H1 (cell line): ENCODE measurements around the gene KCTD19. TPM values are rescaled to one million over a fixed set of nuclear protein-coding genes. Genes with fewer than 3 reads are reported as not detected.

Source experiments
- CTCF ChIA-PET: fragments of 300-600 bp; sonication (Branson Sonifier 250); formaldehyde crosslinking; loops from one replicate; lab custom pipeline; 2021; ENCODE audit not compliant: partially characterized antibody; lab: Charles Lee
- POLR2A ChIA-PET: fragments of 300-600 bp; sonication (Branson Sonifier 250); formaldehyde crosslinking; loops from one replicate; lab custom pipeline; 2021; ENCODE audit warnings: inconsistent platforms; ENCODE audit not compliant: partially characterized antibody; lab: Charles Lee
- DNase-seq, 2 experiments: peaks; one replicate each; pipeline versions ENCODE4 v3.0.0 to v3.0.0-alpha.2; 2010 to 2022; ENCODE audit warnings: low spot score in 2 of 2, low read depth in 1 of 2, mixed read lengths in 1 of 2
- FAIRE-seq: peaks from 2 replicates; lab custom pipeline; 2011; peaks lifted over from hg19 to GRCh38; lab: Jason Lieb, UNC
- H2AFZ ChIP-seq: 2 replicates; pipeline ENCODE4 v1.8.1; 2012; ENCODE audit warnings: low read length, inconsistent platforms
- H2AK5ac ChIP-seq: 2 replicates; pipeline ENCODE4 v1.6.1; 2013; ENCODE audit warnings: low read depth, low read length
- H2BK120ac ChIP-seq: replicated peaks from 2 replicates; pipeline ENCODE3; 2013; ENCODE audit warnings: low read depth, low read length, inconsistent platforms
- H2BK12ac ChIP-seq: 2 replicates; pipeline ENCODE4 v1.6.1; 2013; ENCODE audit warnings: low read depth, low read length
- H2BK15ac ChIP-seq: 2 replicates; pipeline ENCODE4 v1.6.1; 2013; ENCODE audit warnings: low read length
- H2BK20ac ChIP-seq: 2 replicates; pipeline ENCODE4 v1.6.1; 2013; ENCODE audit warnings: low read length
- H2BK5ac ChIP-seq: 2 replicates; pipeline ENCODE4 v1.6.1; 2013; ENCODE audit warnings: low read depth, low read length
- H3K14ac ChIP-seq: 2 replicates; pipeline ENCODE4 v1.6.1; 2013; ENCODE audit warnings: inconsistent platforms; ENCODE audit not compliant: insufficient read length
- H3K18ac ChIP-seq: 2 replicates; pipeline ENCODE4 v1.6.1; 2013; ENCODE audit warnings: low read length; ENCODE audit errors: extremely low read depth
- H3K23ac ChIP-seq: 2 replicates; pipeline ENCODE4 v1.6.1; 2013; ENCODE audit warnings: inconsistent platforms; ENCODE audit not compliant: insufficient read length
- H3K23me2 ChIP-seq: 2 replicates; pipeline ENCODE4 v1.6.1; 2013; ENCODE audit warnings: low read depth, low read length
- H3K27ac ChIP-seq: 2 replicates; pipeline ENCODE4 v1.6.1; 2011; ENCODE audit warnings: low read depth, low read length, inconsistent platforms
- H3K27me3 ChIP-seq, 4 experiments: replicated peaks in 1 of 4; 1 replicate in 1 of 4; 2 replicates in 3 of 4; pipeline versions ENCODE4 v1.6.1 to v1.8.1; 2011 to 2013; ENCODE audit warnings: low read length in 3 of 4, mild to moderate bottlenecking in 3 of 4, inconsistent platforms in 2 of 4, mixed read lengths in 2 of 4, moderate library complexity in 1 of 4; ENCODE audit not compliant: control insufficient read depth in 3 of 4, insufficient read depth in 3 of 4; ENCODE audit errors: extremely low read depth in 1 of 4
- H3K36me3 ChIP-seq, 4 experiments: 2 replicates each; pipeline versions ENCODE4 v1.6.1 to v1.8.1; 2011 to 2013; ENCODE audit warnings: mild to moderate bottlenecking in 4 of 4, low read length in 3 of 4, moderate library complexity in 2 of 4, control low read depth in 1 of 4, inconsistent platforms in 1 of 4; ENCODE audit not compliant: insufficient read depth in 4 of 4, control insufficient read depth in 2 of 4
- H3K4ac ChIP-seq: replicated peaks from 2 replicates; pipeline ENCODE3; 2013; ENCODE audit warnings: low read length, low read depth, mixed read lengths, inconsistent platforms; ENCODE audit not compliant: insufficient read length
- H3K4me1 ChIP-seq, 4 experiments: replicated peaks in 1 of 4; 1 replicate in 1 of 4; 2 replicates in 3 of 4; pipeline versions ENCODE4 v1.6.1 to v1.8.1; 2011 to 2013; ENCODE audit warnings: low read length in 3 of 4, inconsistent platforms in 2 of 4, mixed read lengths in 1 of 4; ENCODE audit not compliant: insufficient read depth in 4 of 4, control insufficient read depth in 3 of 4
- H3K4me2 ChIP-seq, 2 experiments: 2 replicates each; pipeline versions ENCODE4 v1.6.1 to v1.8.1; 2011 to 2013; ENCODE audit warnings: low read depth in 2 of 2, low read length in 2 of 2, control low read depth in 1 of 2, inconsistent platforms in 1 of 2, mild to moderate bottlenecking in 1 of 2; ENCODE audit not compliant: insufficient read depth in 1 of 2
- H3K4me3 ChIP-seq, 4 experiments: fragments of 200-600, 300-600 bp in 1 of 4; sonication (generic), shearing (Covaris generic), sonication (Bioruptor Twin) in 1 of 4; 2 replicates each; pipeline versions ENCODE4 v1.5.1 to v1.8.1; 2011 to 2016; ENCODE audit warnings: low read length in 4 of 4, low read depth in 3 of 4, control low read depth in 2 of 4, inconsistent platforms in 2 of 4, mild to moderate bottlenecking in 2 of 4, mixed read lengths in 1 of 4, moderate library complexity in 1 of 4; ENCODE audit not compliant: insufficient read depth in 2 of 4; ENCODE audit errors: extremely low read depth in 1 of 4
- H3K56ac ChIP-seq: replicated peaks from 2 replicates; pipeline ENCODE3; 2013; ENCODE audit warnings: low read depth, mild to moderate bottlenecking, mixed read lengths, low read length, inconsistent platforms; ENCODE audit not compliant: insufficient read length
- H3K79me1 ChIP-seq: 2 replicates; pipeline ENCODE4 v1.6.1; 2013; ENCODE audit warnings: low read depth, low read length, control low read depth
- H3K79me2 ChIP-seq, 2 experiments: 2 replicates each; pipeline versions ENCODE4 v1.6.1 to v1.8.1; 2012 to 2013; ENCODE audit warnings: low read length in 2 of 2, mild to moderate bottlenecking in 2 of 2, inconsistent platforms in 1 of 2; ENCODE audit not compliant: insufficient read depth in 2 of 2, control insufficient read depth in 1 of 2
- H3K9ac ChIP-seq, 4 experiments: replicated peaks in 1 of 4; 1 replicate in 1 of 4; 2 replicates in 3 of 4; pipeline versions ENCODE4 v1.6.1 to v1.8.1; 2011 to 2013; ENCODE audit warnings: low read depth in 3 of 4, low read length in 3 of 4, control low read depth in 2 of 4, mild to moderate bottlenecking in 2 of 4, moderate library complexity in 2 of 4, inconsistent platforms in 1 of 4; ENCODE audit errors: extremely low read depth in 1 of 4
- H3K9me3 ChIP-seq, 2 experiments: 2 replicates each; pipeline versions ENCODE4 v1.6.1 to v1.8.1; 2012 to 2013; ENCODE audit warnings: mild to moderate bottlenecking in 2 of 2, moderate library complexity in 2 of 2, control low read depth in 1 of 2, inconsistent platforms in 1 of 2, low read depth in 1 of 2, low read length in 1 of 2, mixed read lengths in 1 of 2; ENCODE audit not compliant: insufficient read depth in 2 of 2
- H4K20me1 ChIP-seq, 2 experiments: replicated peaks in 1 of 2; 2 replicates each; pipeline versions ENCODE3 to v1.8.1; 2011 to 2013; ENCODE audit warnings: inconsistent platforms in 2 of 2, low read length in 2 of 2, mild to moderate bottlenecking in 1 of 2; ENCODE audit not compliant: insufficient read depth in 2 of 2, control insufficient read depth in 1 of 2
- H4K5ac ChIP-seq: 2 replicates; pipeline ENCODE4 v1.6.1; 2013; ENCODE audit warnings: low read length, low read depth, mixed read lengths, inconsistent platforms; ENCODE audit not compliant: insufficient read length
- H4K8ac ChIP-seq: 2 replicates; pipeline ENCODE4 v1.8.0; 2013; ENCODE audit warnings: mild to moderate bottlenecking, moderate library complexity, low read length, inconsistent platforms; ENCODE audit not compliant: insufficient read depth; ENCODE audit errors: extremely low read depth
- H4K91ac ChIP-seq: replicated peaks from 2 replicates; pipeline ENCODE3; 2013; ENCODE audit warnings: low read length, mixed read lengths, inconsistent platforms; ENCODE audit not compliant: insufficient read length
- ATF2 ChIP-seq: IDR thresholded peaks from 2 replicates; pipeline ENCODE4 v1.6.1; 2012; ENCODE audit warnings: low read length, inconsistent platforms
- CBX5 ChIP-seq: fragments of 300-800, 300-1000 bp; sonication (generic); IDR thresholded peaks from 2 replicates; pipeline ENCODE4 v1.7.1; 2016; ENCODE audit warnings: antibody characterized with exemption, low read length, low read depth
- EGR1 ChIP-seq: IDR thresholded peaks from 2 replicates; pipeline ENCODE4 v1.6.1; 2011; ENCODE audit warnings: low read depth, low read length, borderline replicate concordance
- KDM4A ChIP-seq: IDR thresholded peaks from one replicate; pipeline ENCODE4 v1.7.1; 2012; ENCODE audit warnings: low read depth, mild to moderate bottlenecking, moderate library complexity, low read length, inconsistent platforms; ENCODE audit not compliant: severe bottlenecking
- SAP30 ChIP-seq: fragments of 300-600 bp; sonication (generic); IDR thresholded peaks from 2 replicates; pipeline ENCODE4 v1.7.1; 2012; ENCODE audit warnings: low read length, moderate library complexity, mild to moderate bottlenecking, inconsistent platforms; ENCODE audit not compliant: insufficient read depth, insufficient replicate concordance
- SP4 ChIP-seq: IDR thresholded peaks from 2 replicates; pipeline ENCODE4 v1.6.1; 2012; ENCODE audit warnings: low read length, inconsistent platforms
- YY1 ChIP-seq: IDR thresholded peaks from 2 replicates; pipeline ENCODE4 v1.6.1; 2011; ENCODE audit warnings: low read depth, mild to moderate bottlenecking, low read length
- ZNF274 ChIP-seq: IDR thresholded peaks from 2 replicates; pipeline ENCODE4 v1.7.0; 2012; ENCODE audit warnings: low read length, borderline replicate concordance; ENCODE audit errors: extremely low read depth
- WGBS, 2 experiments: shearing (Covaris generic) in 1 of 2; methylation state at CpG; one replicate each; pipeline versions ENCODE4 v1.1.6 to v1.1.7; 2013 to 2015; ENCODE audit warnings: low lambda C conversion rate in 2 of 2, mixed read lengths in 2 of 2, inconsistent platforms in 1 of 2, low coverage in 1 of 2, missing lambda C conversion rate in 1 of 2; ENCODE audit not compliant: insufficient replicate concordance in 2 of 2, insufficient coverage in 1 of 2, insufficient read length in 1 of 2; ENCODE audit errors: extremely low coverage in 1 of 2, missing lambda C conversion rate in 1 of 2; 5-methylcytosine and 5-hydroxymethylcytosine counted together
- polyA plus RNA-seq, 7 experiments: library from polyadenylated mRNA; depleted of rRNA in 3 of 7; stranded (reverse) in 5 of 7; unstranded in 2 of 7; fragments of >200 nt in 5 of 7; fragments of 200-250 nt in 2 of 7; gene quantifications; 1 replicate in 5 of 7; 2 replicates in 1 of 7; 4 replicates in 1 of 7; pipeline versions ENCODE4 v1.2.1 to v1.2.3, GENCODE V29; 2011 to 2013; ENCODE audit warnings: missing spikeins in 2 of 7, mixed read lengths in 2 of 7
- total RNA-seq: library from RNA; stranded (reverse); fragmentation: NEBNext Ultra II Directional; extraction: Animal tissue kit (Norgen Biotek cat#: 25700); gene quantifications from 2 replicates; pipeline ENCODE4 v1.2.1, GENCODE V29; 2021

KCTD19 gene
- total and polyA plus RNA-seq, 2 of the 8 experiments (the other 6 are each of a cell fraction or from before 2014, with no cell fraction given): 0.06 to 0.24 TPM

DNA sequence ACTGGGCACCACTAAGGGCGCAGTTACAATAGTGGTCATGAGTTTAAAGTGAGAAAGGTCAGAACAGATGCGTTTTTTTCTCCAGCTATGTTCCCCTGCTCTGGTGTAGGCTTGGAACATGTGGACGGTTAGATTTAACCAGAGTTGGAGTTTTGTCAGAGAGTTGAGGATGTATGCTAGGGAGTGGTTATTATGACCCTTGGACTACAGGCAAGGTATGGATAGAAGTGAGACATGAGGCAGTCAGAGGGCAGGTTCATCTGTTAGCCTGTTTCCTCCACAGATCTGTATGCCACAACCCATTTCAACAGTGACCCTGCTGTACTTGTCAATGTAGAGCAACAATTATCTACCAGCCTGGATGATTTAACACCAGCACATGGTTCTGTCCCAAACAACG is 44.1 kb upstream of the KCTD19 start:
- Histone ChIP-seq H3K27me3 (peaks cover 0 to 5% (median 0%) of the 10 kb centered on the region in 4 experiments; a peak in 3 of 7 replicates), H3K4me3 (no peak overlapping the region), H3K79me1 (no peaks in the 10 kb centered on the region), H3K14ac (no peak overlapping the region), H3K79me2 (no peaks in the 10 kb centered on the region), H4K20me1 (no peaks in the 10 kb centered on the region), H3K23me2 (no peaks in the 10 kb centered on the region), H3K4me2 (no peak overlapping the region), H3K9me3 (no peaks in the 10 kb centered on the region), H4K8ac (no peak overlapping the region), H2BK15ac (no peak overlapping the region), H2BK12ac (no peak overlapping the region), H2BK120ac (no peak overlapping the region), H3K27ac (no peak overlapping the region), H3K23ac (no peak overlapping the region), H3K36me3 (no peaks in the 10 kb centered on the region), H2BK20ac (no peak overlapping the region), H3K4me1 (no peaks in the 10 kb centered on the region), H3K9ac (no peak overlapping the region), H3K18ac (no peak overlapping the region), H3K56ac (no peak overlapping the region), H2AK5ac (no peak overlapping the region), H4K5ac (no peak overlapping the region), H3K4ac (no peak overlapping the region), H4K91ac (no peak overlapping the region), H2AFZ (no peak overlapping the region), H2BK5ac (no peak overlapping the region)
- DNase-seq: no peak
- TF ChIP-seq ATF2 (no peak), YY1 (no peak), EGR1 (no peak), SP4 (no peak), KDM4A (no peak), SAP30 (no peak), ZNF274 (no peak), CBX5 (no peak)
- CTCF ChIA-PET: interaction anchor here (0.7 to 1.3 kb wide), 2 partner anchors 23 to 53 kb away, joined by 3 to 5 read pairs; partner anchors contain the start of gene TPPP3
- WGBS, 2 experiments: 89% methylated on average over 4 of the region's 4 CpGs; no CpG with 5 or more reads in 1 of the 2 experiments
- POLR2A ChIA-PET: interaction anchor here (0.7 kb wide), 1 partner anchor 19 kb away, joined by 3 read pairs; no protein-coding TSS in a partner anchor
- no peak for FAIRE-seq
